HG03097 (cell line): Measurements from ENCODE around the gene CFAP45.

Experiments
- ATAC-seq: cut with Tn5 transposase; IDR thresholded peaks from one replicate; pipeline ENCODE4 v1.9.1; 2021; ENCODE audit not compliant: unreplicated experiment, low FRiP score

CFAP45 gene

DNA sequence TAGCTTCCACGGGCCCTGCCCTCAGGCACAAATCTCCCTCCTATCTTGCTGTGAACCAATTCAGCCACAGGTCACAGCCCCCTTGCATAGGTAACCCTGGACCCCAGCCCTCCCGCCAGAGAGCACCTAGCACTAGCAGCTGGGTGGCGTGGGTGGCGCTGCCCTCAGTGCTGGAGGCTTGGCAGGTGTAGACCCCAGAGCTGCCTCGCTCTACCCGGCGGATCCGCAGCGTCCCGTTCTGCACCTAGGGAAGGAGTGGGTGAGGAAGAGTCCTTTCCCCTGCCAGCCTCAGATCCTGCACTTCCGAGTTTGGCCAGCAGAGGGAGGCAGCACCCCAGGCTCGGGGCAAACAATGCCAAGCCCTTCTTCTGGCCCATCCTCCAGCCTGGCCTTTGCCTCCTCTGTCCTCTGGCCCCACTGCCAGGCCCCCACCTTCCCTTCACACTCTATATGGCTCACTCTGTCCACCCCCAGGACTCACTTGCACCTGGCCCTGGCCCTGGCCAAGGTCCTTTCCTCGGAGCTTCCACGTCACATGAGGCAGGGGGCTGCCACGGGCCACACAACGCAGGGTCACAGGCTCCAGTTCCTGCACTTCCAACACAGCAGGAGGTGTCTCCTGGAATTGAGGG lies 36.4 kb upstream of the CFAP45 start:
- ATAC-seq: no peak

DNA sequence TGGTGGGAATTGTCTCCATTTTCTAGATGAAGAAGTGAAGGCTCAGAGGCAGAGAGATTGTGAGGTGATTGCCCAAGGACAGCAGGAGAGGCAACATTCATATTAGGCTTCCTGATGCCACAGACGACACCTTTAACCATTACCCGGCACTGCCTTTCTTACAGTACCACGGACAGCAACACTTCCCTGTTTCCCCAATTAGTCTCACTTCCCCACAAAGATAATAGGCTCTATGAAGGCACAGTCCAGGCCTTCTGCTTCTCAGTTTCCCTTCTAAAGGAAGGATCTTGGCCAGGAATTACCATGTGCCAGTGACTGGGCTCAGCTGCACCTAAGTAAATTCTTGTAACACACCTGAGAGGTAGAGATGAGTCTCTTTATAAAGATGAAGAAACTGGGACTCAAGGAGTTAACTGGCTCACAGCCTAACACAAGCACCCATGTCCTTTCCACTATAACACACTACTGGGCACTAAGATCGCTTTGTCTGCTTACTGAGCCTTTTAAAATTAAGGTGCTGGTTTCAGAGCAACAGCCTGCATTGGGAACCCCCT lies 35.8 kb upstream of the CFAP45 start:
- no peak for ATAC-seq

DNA sequence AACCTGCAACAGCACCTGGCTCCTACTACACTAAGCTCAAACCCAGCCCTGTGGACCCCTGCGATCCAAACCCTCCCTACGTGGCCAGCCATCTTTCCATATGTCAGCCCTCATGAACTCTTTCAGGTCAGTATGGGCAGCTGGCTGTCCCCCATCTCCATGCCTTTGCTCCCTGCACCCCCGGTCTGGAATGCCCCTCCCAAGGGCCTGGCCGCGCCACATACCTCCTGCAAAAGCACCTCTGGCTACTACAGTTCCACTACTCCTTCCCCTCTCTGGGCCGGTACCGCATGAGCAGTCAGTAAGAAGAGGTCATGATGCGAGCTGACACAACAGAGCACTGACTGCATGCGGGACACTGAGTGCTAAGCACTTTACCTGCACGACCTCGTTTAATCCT lies 35.3 kb upstream of the CFAP45 start:
- no peak for ATAC-seq

DNA sequence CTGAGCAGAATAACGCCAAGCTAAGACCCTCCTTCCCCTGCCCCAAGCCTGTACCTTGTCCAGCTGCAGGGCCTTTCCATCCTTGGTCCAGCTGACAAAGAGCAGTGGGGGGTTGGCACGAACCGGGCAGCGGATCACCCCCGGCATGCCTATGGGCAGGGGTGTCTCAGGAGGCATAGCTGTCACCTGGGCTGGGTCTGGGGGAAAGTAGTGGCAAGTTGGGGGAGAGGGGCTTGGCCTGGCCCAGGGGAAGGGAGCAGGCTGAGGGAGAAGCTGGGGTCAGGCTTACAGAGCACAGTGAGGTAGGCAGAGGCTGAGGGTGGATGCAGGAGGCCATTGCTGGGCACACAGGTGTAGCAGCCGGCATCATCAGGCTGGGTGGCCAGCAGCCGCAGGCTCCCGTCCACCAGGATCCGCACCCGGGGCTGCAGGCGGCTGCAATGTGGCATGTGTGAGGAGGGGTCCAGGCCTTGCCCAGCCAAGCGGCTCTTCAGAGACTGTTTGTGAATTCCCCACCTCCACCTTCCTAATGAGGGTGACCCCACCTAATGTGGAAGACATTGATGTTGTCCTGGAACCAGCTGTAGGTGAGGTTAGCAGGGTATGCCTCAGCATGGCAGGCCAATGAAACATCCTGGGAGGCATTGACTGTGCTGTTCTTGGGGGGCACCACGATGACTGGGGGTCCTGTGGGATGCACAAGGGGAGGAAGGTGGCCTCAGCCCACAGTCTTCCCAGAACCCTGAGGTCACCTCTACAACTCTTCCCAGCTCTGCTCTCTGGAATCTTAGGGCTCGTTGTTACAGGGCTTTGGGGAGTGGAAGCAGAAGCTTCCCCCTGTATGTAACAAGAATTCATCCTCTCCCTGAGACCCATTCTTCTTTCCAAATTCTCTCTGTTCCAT lies 34.4 kb upstream of the CFAP45 start:
- no peak for ATAC-seq

DNA sequence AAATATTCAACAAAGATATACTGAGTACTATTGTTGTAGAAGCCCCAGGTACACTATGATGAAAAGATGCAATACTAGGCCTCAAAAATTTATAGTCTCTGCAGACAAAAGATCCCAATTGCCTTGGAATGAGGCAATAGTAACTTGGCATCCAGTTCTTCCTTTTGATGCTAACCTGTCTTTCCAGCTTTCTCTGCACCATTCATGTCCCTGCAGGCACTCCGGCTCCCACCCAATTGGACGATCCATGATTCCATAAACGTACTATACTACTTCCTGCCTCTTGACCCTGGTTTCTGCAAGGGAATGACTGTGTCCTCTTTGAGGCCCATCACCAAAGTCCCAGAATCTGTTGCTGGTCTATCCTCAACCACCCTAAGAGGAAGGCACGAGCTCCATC lies 33.4 kb upstream of the CFAP45 start:
- no peak for ATAC-seq

DNA sequence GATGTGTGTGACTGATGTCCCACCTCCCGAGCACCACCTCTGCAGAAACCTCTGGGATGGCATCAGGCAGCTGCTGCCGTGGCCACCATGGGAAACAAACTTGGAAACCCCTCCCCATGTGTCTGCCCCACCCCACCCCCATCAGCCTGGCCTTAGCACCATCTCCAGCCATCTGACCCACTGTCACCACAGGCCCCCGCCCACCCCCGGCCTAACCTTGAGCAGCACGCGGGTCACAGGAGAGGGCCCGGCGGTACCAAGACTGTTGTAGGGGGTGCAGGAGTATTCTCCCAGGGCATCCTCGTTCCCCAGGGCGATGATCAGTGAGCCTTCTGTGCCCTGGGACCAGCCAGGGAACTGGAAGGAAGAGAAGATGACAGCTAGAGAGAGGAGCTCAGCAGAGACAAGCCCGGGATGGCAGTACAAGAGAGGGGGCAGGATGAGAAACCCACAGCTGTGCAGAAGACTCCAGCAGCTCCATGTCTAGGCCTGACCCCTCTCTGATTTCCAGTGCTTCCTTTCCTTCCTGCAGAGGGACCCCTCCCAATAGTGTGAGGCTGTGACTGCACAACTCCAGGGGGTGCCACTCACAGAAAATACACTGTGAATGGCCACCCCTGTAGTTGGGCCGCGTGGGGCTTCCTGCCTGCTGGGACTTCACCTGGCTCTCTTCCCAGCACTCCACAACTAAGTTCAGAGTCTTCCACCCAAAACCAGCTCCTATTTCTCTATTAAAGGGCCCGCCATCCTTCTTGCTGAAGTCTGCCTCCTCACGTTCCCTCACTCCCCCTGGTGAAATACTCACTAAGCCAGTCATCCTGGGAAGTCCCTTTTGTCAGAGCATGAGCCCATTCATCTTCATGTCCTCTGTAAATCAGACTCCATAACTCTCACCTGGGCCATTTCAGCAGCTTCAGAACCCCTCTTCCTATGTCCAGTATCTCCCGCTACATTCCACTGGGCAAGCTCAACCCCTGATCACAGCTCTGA lies 32.6 kb upstream of the CFAP45 start:
- no peak for ATAC-seq

DNA sequence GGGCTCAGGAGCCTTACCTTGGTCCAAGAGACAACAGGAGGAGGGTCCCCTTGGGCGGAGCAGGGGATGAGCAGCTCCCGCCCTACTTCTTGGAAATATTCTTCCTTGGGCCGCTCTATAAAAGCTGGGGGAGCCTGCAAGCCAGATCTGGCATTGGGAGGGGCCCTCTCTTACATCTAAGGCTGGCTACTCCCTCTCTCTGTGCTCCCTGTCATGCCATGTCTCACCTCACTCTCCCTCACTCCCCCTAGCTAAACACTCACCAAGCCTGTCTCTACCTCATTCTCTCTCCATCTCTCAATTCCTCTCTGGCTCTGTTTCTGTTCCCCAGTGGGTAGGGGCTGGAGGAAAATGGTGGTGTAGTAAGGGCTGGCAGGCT lies 31.8 kb upstream of the CFAP45 start:
- ATAC-seq: no peak

DNA sequence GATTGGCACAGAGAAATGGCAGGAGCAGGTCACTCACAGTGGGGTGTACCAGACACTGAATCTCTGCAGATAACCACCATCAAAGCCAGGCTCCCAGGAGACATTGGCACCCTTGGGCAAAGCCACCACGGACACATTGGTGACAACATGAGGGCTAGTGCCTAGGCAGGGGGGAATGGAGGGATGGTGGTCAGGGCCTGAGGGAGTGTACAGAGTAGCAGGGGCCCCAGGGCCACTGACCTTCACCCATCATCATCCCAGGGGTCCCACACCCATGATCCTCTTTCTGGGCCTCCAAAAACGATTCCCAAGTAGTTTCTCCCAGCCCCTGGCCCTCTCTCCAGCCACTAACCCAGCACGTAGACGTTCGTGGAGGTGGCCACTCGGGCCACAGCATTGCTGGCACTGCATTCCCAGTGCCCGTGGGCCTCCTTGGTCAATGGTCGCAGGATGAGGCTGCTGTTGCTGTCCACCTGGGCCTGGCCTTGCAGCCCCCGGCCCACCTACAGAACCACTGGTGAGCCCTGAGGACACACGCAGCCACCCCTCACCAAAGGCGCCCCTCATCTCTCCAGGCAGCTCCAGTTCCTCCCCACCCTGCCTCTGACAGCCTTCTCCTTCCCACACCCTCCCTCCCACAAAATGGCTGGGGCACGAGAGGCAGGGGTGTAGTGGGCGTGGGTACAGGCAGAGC lies 31.3 kb upstream of the CFAP45 start:
- ATAC-seq: no peak

DNA sequence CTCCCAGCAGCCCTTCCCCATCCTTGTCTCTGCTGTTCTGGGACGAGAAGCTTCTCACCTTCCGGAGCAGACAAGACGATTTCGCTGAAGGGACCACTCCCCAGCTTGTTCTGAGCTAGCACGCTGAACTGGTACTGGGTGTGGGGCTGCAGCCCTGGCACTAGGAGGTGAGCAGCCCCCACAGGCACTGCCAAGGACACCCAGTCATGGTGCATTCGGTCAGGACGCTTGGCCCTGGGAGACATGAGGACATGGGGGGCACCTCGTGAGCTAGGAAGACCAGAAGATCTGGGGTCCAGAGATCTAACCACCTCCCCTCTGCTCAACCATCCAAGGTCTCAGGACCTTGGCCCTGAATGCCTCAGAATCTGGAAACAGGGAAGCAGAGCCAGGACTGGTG lies 30.7 kb upstream of the CFAP45 start:
- ATAC-seq: no peak

DNA sequence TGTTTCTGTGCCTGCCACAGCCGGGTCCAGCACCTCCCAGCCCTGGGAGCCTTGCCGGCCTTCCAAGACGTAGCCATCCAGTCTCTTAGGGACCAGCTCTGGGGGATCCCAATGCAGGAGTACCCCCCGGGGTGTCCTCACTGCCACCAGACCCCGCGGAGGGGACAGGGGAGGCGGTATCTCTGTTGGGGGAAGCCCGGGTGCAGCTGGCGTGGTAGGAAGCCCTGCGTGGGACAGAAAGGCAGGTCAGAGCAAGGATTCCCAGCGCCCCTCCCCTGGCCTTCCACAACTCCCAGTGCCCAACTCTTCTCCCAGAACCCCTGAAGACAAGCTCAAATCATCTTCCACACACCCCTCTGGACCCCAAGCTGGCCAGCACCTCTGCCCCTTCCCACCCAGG lies 30.3 kb upstream of the CFAP45 start:
- no peak for ATAC-seq

DNA sequence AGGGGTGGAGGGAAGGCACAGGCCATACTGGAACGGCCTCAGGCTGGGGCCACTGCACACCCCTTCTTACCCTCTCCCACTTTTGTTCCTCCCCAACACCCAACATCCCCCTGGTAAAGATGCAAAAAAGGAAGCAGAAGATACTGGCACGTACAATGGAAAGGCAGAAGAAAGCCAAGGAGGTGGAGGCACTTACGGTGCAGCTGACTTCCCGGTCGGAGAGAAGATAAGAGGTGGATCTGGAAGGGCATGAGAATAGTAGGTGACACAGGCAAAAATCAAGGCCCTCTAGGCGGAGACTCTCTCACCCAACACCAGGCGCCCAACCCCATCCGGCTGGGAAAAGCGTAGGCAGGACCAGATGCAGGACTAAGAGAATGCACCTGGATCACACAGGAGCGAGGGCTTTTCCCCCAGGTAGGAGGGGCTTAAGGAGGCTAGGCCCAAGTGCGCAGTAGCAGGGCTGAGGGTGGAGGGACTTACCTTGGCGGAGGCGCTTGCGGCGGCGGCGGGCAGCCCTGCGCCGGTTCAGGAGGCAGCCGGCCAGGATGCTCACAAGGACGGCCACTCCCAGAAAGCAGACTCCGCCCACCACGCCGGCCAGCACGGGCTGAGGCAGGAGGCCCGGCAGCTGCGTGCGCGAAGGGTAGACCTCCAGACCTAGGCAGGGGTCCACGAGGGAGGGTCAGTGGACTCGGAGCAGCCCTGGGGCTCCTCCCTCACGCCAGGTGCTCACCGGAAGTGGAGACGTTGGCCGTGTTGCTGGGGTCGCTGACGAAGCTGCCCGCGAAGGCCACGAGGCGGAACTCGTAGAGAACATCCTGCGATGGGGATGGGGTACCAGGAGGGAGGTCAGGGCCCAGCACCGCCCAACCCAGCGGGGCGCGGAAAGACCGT lies 29.4 kb upstream of the CFAP45 start:
- no peak for ATAC-seq

DNA sequence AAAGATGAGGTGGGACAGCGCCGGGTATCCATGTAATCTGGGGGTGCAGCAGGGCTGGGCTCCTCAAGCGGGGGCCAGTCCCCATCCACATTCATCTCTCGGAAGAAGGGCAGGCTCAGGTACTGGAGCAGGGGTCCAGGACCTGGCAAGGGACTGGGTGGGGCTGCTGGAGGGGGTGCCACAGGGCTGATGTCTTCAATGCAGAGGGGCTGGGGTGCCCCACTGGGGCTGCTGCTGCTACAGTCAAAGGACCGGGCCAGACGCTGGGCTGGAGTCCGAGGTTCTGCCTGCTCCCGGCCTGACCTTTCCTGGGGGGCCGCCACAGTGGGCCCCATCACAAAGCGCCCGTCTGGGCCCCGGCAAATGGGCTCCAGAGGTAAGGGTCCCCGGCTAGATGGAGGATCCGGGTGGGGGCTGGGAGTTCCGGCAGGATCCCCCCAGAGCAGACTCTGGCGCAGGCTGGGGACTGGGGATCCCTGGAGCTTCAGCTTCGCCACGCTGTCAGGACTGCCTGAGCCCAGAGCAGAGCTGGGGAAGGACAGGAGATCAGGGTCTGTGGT lies 28.6 kb upstream of the CFAP45 start:
- no peak for ATAC-seq

DNA sequence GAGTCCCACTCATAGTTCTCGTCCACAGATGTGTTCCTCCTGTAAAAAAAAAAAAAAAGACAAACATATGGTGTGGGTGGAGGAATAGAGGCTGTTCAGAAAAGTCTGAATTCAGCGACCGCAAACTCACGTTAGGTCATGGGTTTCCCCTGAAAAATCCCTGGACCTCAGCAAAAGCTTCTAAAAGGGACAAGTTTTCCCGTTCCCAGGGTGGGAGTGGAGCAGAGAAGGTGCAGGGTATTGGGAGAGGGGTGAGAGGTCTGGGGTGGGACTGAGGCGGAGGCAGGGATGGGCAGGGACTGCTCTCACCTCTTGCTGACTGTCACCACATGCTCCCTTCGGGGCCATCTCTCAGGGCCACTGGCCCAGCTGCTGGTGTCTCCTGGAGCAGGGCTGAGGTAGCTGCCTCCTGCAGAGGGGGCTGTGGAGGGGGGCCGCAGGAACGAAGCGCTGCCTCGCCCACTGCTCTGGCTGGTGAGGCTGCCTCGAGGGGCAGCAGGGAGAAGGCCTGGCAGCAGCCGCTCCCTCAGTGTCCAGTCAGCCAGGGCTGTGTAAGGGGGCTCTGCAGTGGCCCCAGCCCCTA lies 28.0 kb upstream of the CFAP45 start:
- no peak for ATAC-seq

DNA sequence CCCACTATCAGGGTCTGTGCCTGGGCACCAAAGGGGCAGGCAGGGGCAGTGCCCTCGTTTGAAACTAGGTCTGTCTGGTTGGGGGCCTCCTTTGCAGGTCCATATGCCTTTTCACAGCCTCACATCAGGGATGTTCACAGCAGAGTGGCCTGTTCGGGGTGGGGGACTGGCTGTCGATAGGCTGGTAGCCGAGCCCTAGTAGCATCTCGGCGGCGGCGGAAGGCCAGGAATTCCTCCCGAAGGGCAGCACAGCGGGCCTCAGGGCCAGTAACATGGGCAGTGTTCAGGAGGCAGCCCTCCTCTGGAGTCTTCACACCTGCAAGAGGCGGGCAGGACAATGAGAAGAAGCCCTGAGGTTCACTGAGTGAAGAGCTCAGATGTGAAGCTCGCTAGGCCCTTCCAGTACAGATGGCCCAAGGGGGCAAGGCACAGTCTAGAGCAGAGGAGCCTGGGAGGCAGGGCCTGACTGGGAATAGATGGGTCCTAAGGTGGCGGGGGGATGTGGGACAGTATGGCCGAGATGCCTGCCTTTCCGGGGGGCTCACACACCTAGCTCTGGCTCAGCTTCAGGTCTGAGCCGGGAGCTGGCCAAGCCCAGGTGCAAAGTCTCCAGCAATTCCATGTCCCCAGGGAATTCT lies 27.4 kb upstream of the CFAP45 start:
- ATAC-seq: no peak

DNA sequence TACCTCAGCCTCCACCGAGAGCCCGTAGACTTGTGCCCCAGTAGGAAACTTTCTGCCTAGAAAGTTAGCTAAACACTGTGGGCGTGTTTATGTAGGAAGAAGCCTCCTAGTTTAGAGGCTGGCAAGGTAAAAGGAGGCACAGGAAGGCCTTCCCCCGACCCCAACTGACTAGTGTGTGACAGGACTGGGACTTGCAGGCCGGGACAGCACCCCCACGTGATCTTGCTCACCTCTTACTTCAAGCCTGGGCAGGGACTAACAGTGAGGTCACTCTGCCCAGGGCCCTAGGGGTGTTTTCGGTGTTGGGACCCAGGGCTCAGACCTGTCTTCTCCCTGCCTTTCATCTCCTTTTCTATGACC lies 25.7 kb upstream of the CFAP45 start:
- peak; percentile 2 for ATAC-seq

DNA sequence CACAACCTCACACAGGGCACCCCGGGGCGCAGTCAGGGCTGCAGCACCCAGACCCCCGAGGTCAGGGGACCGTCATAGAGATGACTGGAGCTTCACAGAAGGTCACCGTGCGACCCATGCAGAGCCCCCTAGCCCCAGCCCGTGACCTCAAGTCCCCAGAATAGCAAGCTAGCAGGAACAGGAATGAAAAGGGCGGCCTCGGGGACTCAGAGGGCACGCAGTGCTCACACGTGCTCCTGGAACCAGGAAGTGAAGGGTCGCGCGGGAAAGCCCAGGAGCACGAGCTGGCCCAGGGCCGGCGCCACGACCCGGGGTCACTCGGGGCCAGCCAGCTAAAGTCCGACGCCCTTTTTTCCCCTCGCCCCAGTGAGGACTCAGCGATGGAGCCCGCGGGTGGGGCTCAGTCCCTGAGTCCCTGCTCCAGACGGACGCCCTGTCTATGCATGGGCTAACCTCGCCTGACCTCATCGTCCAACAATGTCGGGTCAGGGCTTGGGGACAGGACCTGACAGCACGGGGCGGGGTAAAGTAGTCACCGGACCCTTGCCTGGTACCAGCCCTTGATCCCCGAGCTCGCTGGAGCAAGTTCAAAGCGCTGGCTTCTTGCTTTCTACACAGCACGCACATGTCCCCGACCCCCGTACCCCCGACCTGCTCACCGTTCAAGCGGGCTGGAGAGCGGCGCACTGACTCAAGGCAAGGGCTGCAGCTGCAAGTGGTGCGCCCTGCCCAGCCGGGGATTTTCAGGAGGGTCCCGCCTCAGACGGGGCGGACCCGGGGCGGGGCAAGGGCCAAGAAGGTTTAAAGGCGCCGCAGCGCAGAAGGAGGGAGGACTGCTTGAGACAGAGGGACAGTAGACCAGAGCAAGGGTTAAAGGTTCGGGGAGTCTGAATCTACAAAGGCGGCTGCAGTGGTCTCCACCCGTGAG lies 25.1 kb upstream of the CFAP45 start, which contains the start of gene TAGLN2:
Gene TAGLN2 (minus strand): TSS at position 717 of the 928 bp plus-strand sequence. CDS start 4,998 bp downstream, outside the sequence.
- ATAC-seq: peak; percentile 59
